Osteocyte (in vitro differentiated cells): ENCODE measurements around the gene KCNC3. TPM values are rescaled to one million over a fixed set of nuclear protein-coding genes. Genes with fewer than 3 reads are reported as not detected.

Experiments used
- DNase-seq: peaks from one replicate; pipeline ENCODE4 v3.0.0; 2021; ENCODE audit warnings: mixed read lengths; ENCODE audit not compliant: unreplicated experiment; ENCODE audit errors: extremely low spot score
- H3K27ac Mint-ChIP-seq: one replicate; pipeline ENCODE4 v1.8.0; 2021; ENCODE audit warnings: mild to moderate bottlenecking, mixed read lengths; ENCODE audit not compliant: unreplicated experiment
- H3K27me3 Mint-ChIP-seq: one replicate; pipeline ENCODE4 v1.8.0; 2021; ENCODE audit warnings: mixed read lengths; ENCODE audit not compliant: unreplicated experiment
- H3K36me3 Mint-ChIP-seq: one replicate; pipeline ENCODE4 v1.8.0; 2021; ENCODE audit warnings: mixed read lengths; ENCODE audit not compliant: unreplicated experiment
- H3K4me1 Mint-ChIP-seq: one replicate; pipeline ENCODE4 v1.8.0; 2021; ENCODE audit warnings: mixed read lengths; ENCODE audit not compliant: unreplicated experiment
- H3K4me3 Mint-ChIP-seq: one replicate; pipeline ENCODE4 v1.8.0; 2021; ENCODE audit warnings: mild to moderate bottlenecking, moderate library complexity, mixed read lengths; ENCODE audit not compliant: unreplicated experiment
- H3K9me3 Mint-ChIP-seq: one replicate; pipeline ENCODE4 v1.8.0; 2021; ENCODE audit warnings: mixed read lengths; ENCODE audit not compliant: unreplicated experiment
- total RNA-seq: library from RNA; stranded (reverse); gene quantifications from 2 replicates; pipeline ENCODE4 v1.2.1, GENCODE V29; 2021
- TF ChIP-seq, protein P1 (sequence below): fragments of 200-600 bp; sonication (generic); IDR thresholded peaks from 2 replicates; pipeline ENCODE4 v1.5.0; 2021; ENCODE audit warnings: antibody characterized with exemption, mild to moderate bottlenecking, moderate library complexity

KCNC3 gene
- total RNA-seq, 1 donor from 2014 or later: 1.2 TPM

DNA sequence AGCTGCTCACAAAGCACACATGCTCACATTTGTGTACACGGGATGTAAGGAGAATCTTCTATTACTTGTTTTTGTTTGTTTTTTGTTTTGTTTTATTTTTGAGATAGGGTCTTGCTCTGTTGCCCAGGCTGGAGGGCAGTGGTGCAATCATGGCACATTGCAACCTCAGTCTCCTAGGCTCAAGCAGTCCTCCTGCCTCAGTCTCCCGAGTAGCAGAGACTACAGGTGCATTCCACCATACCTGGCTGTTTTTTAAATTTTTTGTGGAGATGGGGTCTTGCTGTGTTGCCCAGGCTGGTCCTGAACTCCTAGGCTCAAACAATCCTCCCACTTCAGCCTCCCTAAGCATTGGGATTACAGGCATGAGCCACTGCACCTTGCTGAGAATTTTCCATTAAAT lies 41.8 kb downstream of the KCNC3 start:
- Mint-ChIP-seq H3K4me3 (no peak overlapping the region), H3K36me3 (no peaks in the 10 kb centered on the region), H3K4me1 (no peaks in the 10 kb centered on the region), H3K27ac (no peak overlapping the region), H3K27me3 (no peaks in the 10 kb centered on the region), H3K9me3 (peaks cover 34% of the 10 kb centered on the region)
- TF ChIP-seq, protein P1, sequence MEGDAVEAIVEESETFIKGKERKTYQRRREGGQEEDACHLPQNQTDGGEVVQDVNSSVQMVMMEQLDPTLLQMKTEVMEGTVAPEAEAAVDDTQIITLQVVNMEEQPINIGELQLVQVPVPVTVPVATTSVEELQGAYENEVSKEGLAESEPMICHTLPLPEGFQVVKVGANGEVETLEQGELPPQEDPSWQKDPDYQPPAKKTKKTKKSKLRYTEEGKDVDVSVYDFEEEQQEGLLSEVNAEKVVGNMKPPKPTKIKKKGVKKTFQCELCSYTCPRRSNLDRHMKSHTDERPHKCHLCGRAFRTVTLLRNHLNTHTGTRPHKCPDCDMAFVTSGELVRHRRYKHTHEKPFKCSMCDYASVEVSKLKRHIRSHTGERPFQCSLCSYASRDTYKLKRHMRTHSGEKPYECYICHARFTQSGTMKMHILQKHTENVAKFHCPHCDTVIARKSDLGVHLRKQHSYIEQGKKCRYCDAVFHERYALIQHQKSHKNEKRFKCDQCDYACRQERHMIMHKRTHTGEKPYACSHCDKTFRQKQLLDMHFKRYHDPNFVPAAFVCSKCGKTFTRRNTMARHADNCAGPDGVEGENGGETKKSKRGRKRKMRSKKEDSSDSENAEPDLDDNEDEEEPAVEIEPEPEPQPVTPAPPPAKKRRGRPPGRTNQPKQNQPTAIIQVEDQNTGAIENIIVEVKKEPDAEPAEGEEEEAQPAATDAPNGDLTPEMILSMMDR: no peak
- no peak for DNase-seq

DNA sequence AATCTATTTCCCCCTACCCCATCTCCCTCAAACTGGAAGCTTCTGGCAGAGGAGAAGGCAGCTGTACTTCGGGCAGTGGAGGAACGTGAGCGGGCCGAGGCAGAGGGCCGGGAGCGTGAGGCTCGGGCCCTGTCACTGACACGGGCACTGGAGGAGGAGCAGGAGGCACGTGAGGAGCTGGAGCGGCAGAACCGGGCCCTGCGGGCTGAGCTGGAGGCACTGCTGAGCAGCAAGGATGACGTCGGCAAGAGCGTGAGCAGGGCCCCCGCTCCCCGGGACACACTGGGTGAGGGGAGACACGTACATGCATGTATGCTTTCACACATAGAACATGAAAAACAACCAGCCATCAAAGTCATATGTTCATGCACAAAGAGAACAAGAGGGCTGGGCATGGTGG lies 42.7 kb downstream of the KCNC3 start:
- Mint-ChIP-seq H3K36me3 (no peaks in the 10 kb centered on the region), H3K9me3 (peaks cover 34% of the 10 kb centered on the region), H3K4me1 (no peaks in the 10 kb centered on the region), H3K4me3 (no peak overlapping the region), H3K27ac (no peak overlapping the region), H3K27me3 (no peaks in the 10 kb centered on the region)
- TF ChIP-seq, protein P1: no peak
- DNase-seq: no peak

DNA sequence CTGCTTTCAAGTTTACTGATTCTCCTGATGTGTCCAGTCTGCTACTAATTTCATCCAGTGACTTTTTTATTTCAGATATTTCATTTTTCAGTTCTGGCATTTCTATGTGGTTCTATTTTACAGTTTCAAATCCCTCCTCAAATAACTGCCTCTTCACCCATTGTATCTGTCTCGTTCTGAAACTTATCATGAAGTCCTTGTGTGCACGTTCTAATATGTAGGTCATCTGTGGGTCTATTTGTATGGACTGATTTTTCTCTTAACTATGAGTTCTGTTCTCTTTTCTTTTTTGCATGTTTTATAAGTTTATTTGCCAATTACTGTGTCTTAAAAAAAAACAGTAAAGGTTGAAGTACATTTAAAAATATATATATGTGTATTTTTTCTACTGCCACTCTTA lies 43.3 kb downstream of the KCNC3 start:
- no peaks in the 10 kb centered on the region for H3K36me3 Mint-ChIP-seq

DNA sequence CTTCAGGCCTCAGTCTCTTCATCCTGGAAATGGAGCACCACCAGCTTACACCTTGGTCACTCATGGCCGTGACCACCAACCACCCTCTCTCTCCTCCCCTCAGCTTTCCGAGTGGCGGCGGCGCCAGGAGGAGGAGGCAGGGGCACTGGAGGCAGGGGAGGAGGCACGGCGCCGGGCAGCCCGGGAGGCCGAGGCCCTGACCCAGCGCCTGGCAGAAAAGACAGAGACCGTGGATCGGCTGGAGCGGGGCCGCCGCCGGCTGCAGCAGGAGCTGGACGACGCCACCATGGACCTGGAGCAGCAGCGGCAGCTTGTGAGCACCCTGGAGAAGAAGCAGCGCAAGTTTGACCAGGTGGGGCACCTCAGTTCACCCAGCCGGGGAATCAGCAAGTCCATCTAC lies 47.7 kb downstream of the KCNC3 start:
- no peaks in the 10 kb centered on the region for H3K4me1 Mint-ChIP-seq
- no peaks in the 10 kb centered on the region for H3K36me3 Mint-ChIP-seq
- TF ChIP-seq, protein P1: no peak
- peaks cover 14% of the 10 kb centered on the region for H3K9me3 Mint-ChIP-seq
- no peaks in the 10 kb centered on the region for H3K27me3 Mint-ChIP-seq
- DNase-seq: no peak
- H3K4me3 Mint-ChIP-seq: no peak overlapping the region
- H3K27ac Mint-ChIP-seq: no peak overlapping the region

More for the DNA sequence above, 43.3 kb downstream of the KCNC3 start:
- no peaks in the 10 kb centered on the region for H3K4me1 Mint-ChIP-seq
- TF ChIP-seq, protein P1: no peak
- H3K4me3 Mint-ChIP-seq: no peak overlapping the region
- H3K27ac Mint-ChIP-seq: no peak overlapping the region
- no peaks in the 10 kb centered on the region for H3K27me3 Mint-ChIP-seq
- peaks cover 34% of the 10 kb centered on the region for H3K9me3 Mint-ChIP-seq
- no peak for DNase-seq

DNA sequence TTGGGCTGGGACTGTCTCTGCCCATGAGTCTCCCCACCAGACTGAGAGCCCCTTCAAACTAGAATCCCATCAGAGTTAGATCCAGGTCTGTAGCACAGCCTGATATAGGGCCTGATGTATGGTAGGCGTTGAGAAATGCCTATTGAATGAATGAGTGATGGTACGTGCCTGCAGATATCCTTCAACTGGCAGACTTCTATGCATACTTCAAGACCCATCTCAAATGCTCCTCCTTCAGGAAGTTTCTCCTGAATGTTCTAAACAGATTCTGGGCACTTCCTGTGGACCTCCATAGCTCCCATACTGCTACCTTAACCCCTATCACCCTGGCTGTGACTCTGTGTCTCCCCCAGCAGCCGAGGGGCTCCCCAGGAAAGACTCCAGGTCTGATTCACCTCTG lies 48.2 kb downstream of the KCNC3 start:
- Mint-ChIP-seq H3K4me3 (no peak overlapping the region), H3K36me3 (no peaks in the 10 kb centered on the region), H3K4me1 (no peaks in the 10 kb centered on the region), H3K9me3 (peaks cover 10% of the 10 kb centered on the region), H3K27ac (no peak overlapping the region), H3K27me3 (no peaks in the 10 kb centered on the region)
- DNase-seq: no peak
- TF ChIP-seq, protein P1: no peak
